ENCODE data around the gene SLC35F3. TPM values are rescaled to one million over a fixed set of nuclear protein-coding genes. Genes with fewer than 3 reads are reported as not detected.

SLC35F3 gene
- total and polyA plus RNA-seq, 9 of the 15 experiments (the other 6 are each of a cell fraction or from before 2014, with no cell fraction given): 0.04 to 0.07 (median 0.04) TPM; not detected in 6

- BruUV-seq (replicated peaks): no TSS peak
- H3K4me2 ChIP-seq (ENCODE audit: insufficient read depth, low read length): no peak overlapping the region
- no peaks in the 10 kb centered on the region for H3K36me3 ChIP-seq (ENCODE audit: control insufficient read depth, insufficient read depth, low read length)
- no peak for ATAC-seq
- DNase-seq (ENCODE audit: extremely low read depth in 1 of 4, low spot score in 3 of 4): no peak
- no peak overlapping the region for H2AFZ ChIP-seq (ENCODE audit: low read depth, low read length)
- intact Hi-C loops (cut with micrococcal nuclease): no loop called here
- H3K4me3 ChIP-seq: no peak overlapping the region
- no peak for FAIRE-seq
- TF ChIP-seq ZBTB17 (CRISPR knock-in tag; IDR thresholded peaks at IDR 0.05) (no peak), RCOR1 (IDR thresholded peaks at IDR 0.05; ENCODE audit: borderline replicate concordance in 1 of 2, low read depth in 2 of 2, low read length in 2 of 2) (no peak), NR2C1 (IDR thresholded peaks at IDR 0.05) (no peak), NR2C1 (tag; IDR thresholded peaks at IDR 0.05) (no peak), FIP1L1 (IDR thresholded peaks at IDR 0.05; ENCODE audit: low read depth, low read length, poor library complexity, severe bottlenecking) (no peak), MAFF (IDR thresholded peaks at IDR 0.05; ENCODE audit: low read length) (no peak), TRIM24 (IDR thresholded peaks at IDR 0.05) (no peak), POLR2AphosphoS5 (IDR thresholded peaks at IDR 0.05; ENCODE audit: control insufficient read depth, insufficient read depth, low read depth, low read length) (no peak), NFXL1 (CRISPR knock-in tag; IDR thresholded peaks at IDR 0.05) (no peak), TAF1 (IDR thresholded peaks at IDR 0.05; ENCODE audit: control insufficient read depth, extremely low read depth, insufficient read depth, low read length, severe bottlenecking) (no peak)
- ChIA-PET POLR2A (interaction anchor here (0.6 to 0.8 kb wide), 2 partner anchors 45 to 230 kb away, joined by 3 read pairs; no protein-coding TSS in a partner anchor), CTCF (ENCODE audit: low intra/inter-chr PET ratio) (no interaction called here)
- no peak overlapping the region for H3K27ac ChIP-seq (ENCODE audit: extremely low read depth, low read depth, low read length)
- H3K27me3 ChIP-seq (ENCODE audit: control insufficient read depth in 2 of 2, insufficient read depth in 2 of 2, low read length in 2 of 2): 0 out of 5 replicates have a peak, but pooled peaks cover 0 to 9% of the 10 kb centered on the region in 2 experiments
- H4K20me1 ChIP-seq (replicated peaks; ENCODE audit: control insufficient read depth, insufficient read depth, low read length): no peaks in the 10 kb centered on the region
- H3K79me2 ChIP-seq (ENCODE audit: control insufficient read depth, insufficient read depth, low read length): no peaks in the 10 kb centered on the region
- H3K9ac ChIP-seq (ENCODE audit: insufficient read depth in 1 of 2, low read depth in 2 of 2, low read length in 2 of 2): 0 out of 4 replicates have a peak overlapping the region, but pooled peaks of 1 of the 2 experiments have one; percentile 28
- 1% methylated on average over 5 of the region's 5 CpGs for WGBS (ENCODE audit: insufficient coverage, low coverage, missing lambda C conversion rate)
- in situ Hi-C loops (cut with MboI): no loop called here
- no peaks in the 10 kb centered on the region for H3K4me1 ChIP-seq (replicated peaks in 1 of 2; ENCODE audit: control insufficient read depth in 2 of 2, insufficient read depth in 2 of 2, low read length in 2 of 2)
- no peaks in the 10 kb centered on the region for H3K9me3 ChIP-seq (replicated peaks; ENCODE audit: control insufficient read depth, insufficient read depth, low read depth, low read length)
- no peaks in the 10 kb centered on the region for H3K9me1 ChIP-seq (ENCODE audit: control insufficient read depth, insufficient read depth, low read length)
Observed at GRCh38 chr1:234093741-234094140, 189.3 kb downstream of the SLC35F3 start.

All from K562 (cell line).